ENCODE measurements around the gene DEPP1. TPM values are rescaled to one million over a fixed set of nuclear protein-coding genes. Genes with fewer than 3 reads are reported as not detected.

Gene DEPP1
- total and polyA plus RNA-seq, 2 donors (not counting 3 experiments of a cell fraction or from before 2014, with no cell fraction given) = 364 to 951 TPM

DNA sequence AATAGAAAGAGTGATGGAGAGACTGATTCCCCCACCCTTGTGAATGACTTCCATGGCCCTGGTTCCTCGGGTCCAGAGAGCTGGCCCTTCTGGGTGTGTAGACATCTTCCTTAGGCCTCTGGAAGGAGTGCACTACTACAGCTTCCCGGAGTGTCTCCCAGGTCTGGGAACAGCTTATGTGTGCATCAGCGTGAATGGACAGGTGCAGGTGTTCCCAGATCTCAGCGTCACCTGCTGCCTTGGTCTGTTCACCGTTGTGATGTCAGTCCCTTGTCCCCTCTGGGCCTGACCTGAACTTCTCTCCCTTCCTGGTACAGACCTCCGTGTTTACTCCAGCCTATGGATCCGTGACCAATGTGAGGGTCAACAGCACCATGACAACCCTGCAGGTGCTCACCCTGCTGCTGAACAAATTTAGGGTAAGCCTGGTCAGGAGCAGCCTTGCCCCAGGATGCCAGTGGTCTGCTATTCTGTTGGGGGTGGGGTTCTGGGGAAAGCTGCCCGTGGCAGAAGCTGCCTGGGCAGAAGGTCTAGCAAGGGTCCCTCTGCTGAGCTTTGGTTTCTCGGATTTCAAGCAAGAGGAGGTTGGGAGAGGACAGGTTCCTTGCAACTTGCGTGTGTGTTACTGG is 10.5 kb upstream of the DEPP1 start:
- BruUV-seq (replicated peaks) = no TSS peak
- ChIA-PET CTCF (interaction anchor here (4.3 kb wide), 1 partner anchor 56 kb away, joined by 30 read pairs; no protein-coding TSS in a partner anchor), POLR2A (interaction anchor here (2.6 kb wide), 1 partner anchor 11 kb away, joined by 11 read pairs; the partner anchor contains the start of gene DEPP1)
- intact Hi-C loops (cut with micrococcal nuclease) (no loop called here), dilution Hi-C loops (cut with MboI; ENCODE audit: extremely low pct_ligation_motif_present, low sequenced_read_pairs) (no loop called here)
- H4K20me1 ChIP-seq (replicated peaks; ENCODE audit: control insufficient read depth, extremely low read depth, insufficient read depth, low read length) = no peaks in the 10 kb centered on the region
- H3K4me3 ChIP-seq (replicated peaks in 1 of 3; ENCODE audit: insufficient read depth in 1 of 3, low read depth in 1 of 3, low read length in 3 of 3) = no peak overlapping the region
- DNase-seq (ENCODE audit: low read depth, low spot score) (no peak), FAIRE-seq (no peak)
- H3K79me2 ChIP-seq (ENCODE audit: control insufficient read depth, insufficient read depth, low read length) = no peaks in the 10 kb centered on the region
- no peak overlapping the region for H3K9ac ChIP-seq (replicated peaks; ENCODE audit: extremely low read depth, insufficient read depth, low read length)
- peaks cover 12% of the 10 kb centered on the region for H3K4me1 ChIP-seq (ENCODE audit: control insufficient read depth, extremely low read depth, insufficient read depth, low read length)
- no peak overlapping the region for H3K4me2 ChIP-seq (ENCODE audit: insufficient read depth, low read length)
- H3K36me3 ChIP-seq (ENCODE audit: control insufficient read depth in 2 of 2, extremely low read depth in 1 of 2, insufficient read depth in 2 of 2, low read length in 2 of 2) = no peaks in the 10 kb centered on the region
- no peak overlapping the region for H2AFZ ChIP-seq (ENCODE audit: low read depth, low read length)
- TF ChIP-seq GATA2 (IDR thresholded peaks at IDR 0.05; ENCODE audit: insufficient read depth, insufficient read length, low read depth, low read length) (no peak), FOS (IDR thresholded peaks at IDR 0.05; ENCODE audit: borderline replicate concordance, insufficient read depth, low read length) (no peak), CTCF (IDR thresholded peaks at IDR 0.05; ENCODE audit: extremely low read depth in 1 of 2, insufficient read depth in 1 of 2, low read depth in 1 of 2, low read length in 2 of 2) (no peak), MYC (IDR thresholded peaks at IDR 0.05; ENCODE audit: low read depth, low read length) (no peak), EZH2 (IDR thresholded peaks at IDR 0.05; ENCODE audit: borderline replicate concordance, low read depth, low read length, severe bottlenecking) (no peak), POLR2AphosphoS5 (IDR thresholded peaks at IDR 0.05; ENCODE audit: insufficient read depth, low read depth, low read length) (no peak), POLR2A (IDR thresholded peaks at IDR 0.05; ENCODE audit: low read depth, low read length) (no peak), JUN (IDR thresholded peaks at IDR 0.05; ENCODE audit: borderline replicate concordance, insufficient read depth, insufficient read length, low read depth) (no peak)
- TF ChIP-seq, protein P1, sequence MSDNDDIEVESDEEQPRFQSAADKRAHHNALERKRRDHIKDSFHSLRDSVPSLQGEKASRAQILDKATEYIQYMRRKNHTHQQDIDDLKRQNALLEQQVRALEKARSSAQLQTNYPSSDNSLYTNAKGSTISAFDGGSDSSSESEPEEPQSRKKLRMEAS (IDR thresholded peaks at IDR 0.05; ENCODE audit: insufficient read depth, insufficient read length) = no peak
- H3K27ac ChIP-seq (ENCODE audit: insufficient read depth, low read depth, low read length) = no peak overlapping the region
- H3K9me3 ChIP-seq (replicated peaks; ENCODE audit: control insufficient read depth, insufficient read depth, low read length) = no peaks in the 10 kb centered on the region
- no peaks in the 10 kb centered on the region for H3K27me3 ChIP-seq (ENCODE audit: control insufficient read depth in 2 of 2, insufficient read depth in 2 of 2, low read length in 2 of 2)
- no peaks in the 10 kb centered on the region for H3K9me1 ChIP-seq (replicated peaks; ENCODE audit: control insufficient read depth, extremely low read depth, insufficient read depth, low read length)
